ENCODE measurements around the gene MAJIN.
"Not testable (repeated sequence)": the region's sequence is repeated elsewhere in the genome, so short reads cannot be mapped to it uniquely, and the experiment has no call there.

MAJIN gene

GRCh38 chr11:64990222-64990923, 18.5 kb upstream of the MAJIN start:
- DNase-seq (ENCODE audit: low read depth): no peak

DNA sequence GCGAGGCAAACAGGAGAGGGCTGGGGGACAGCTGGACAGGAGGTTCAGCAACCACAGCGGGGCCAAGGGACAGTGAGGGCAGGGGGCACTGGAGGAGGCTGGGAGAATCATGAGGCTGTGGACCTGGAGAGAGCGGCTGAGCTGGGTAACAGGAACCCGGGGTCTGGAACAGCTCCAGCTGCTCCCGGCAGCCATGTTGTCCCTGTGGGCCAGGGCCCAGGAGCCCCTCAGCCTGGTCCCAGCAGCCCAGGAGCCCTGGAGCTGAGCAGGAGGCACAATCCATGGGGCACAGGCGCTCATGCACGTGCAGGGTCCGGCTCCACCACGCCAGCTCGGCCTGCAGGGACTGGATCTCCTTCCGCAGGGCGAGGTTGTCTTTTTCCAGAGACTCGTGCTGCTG, 17.5 kb upstream of the MAJIN start:
- DNase-seq (ENCODE audit: low read depth): no peak

DNA sequence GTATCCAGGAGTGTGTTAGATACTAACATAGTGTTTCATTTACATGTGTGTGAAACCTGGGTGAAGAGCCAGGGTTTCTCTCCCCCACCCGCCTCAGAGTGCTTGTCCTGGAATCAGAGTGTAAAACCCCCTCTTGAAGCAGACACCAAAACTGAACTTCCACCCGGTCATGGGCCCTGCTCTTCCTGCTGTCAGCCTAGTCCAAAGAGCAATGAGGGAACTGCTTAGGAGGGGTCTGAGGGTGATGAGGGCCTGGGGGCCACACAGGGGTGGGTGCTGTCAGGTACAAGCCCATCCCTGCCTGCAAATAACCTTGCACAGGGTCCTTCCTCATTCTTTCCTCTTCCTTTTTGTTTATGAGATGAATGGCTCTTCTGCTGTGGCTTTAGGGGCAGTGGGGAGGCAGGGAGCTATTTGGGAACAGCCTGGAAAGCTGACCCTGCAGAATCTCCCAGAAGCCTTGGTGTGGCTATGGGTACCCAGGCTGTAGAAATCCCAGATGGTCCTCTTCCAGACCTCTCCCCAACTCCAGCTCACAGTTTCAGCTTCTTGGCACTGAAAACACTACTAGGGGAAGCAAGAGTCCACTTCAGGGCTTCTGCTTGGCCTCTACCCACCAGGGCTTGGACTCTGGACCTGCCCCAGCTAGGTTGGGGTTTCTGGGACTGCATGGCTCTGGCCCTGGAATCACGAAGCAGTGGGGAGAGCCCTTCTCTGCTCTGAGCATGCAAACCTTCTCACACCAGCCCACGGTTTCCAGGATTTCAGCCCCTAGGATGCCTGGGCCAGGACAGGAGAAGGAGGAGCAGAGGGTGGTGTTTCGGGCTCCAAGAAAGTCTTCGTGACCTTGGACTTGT, 16.3 kb upstream of the MAJIN start:
- DNase-seq (ENCODE audit: low read depth): no peak

- not testable (repeated sequence) for DNase-seq (ENCODE audit: low read depth)
Observed at GRCh38 chr11:64983339-64983738, 11.4 kb upstream of the MAJIN start.

GRCh38 chr11:64976651-64977050, 4.7 kb upstream of the MAJIN start:
- DNase-seq (ENCODE audit: low read depth): no peak

DNA sequence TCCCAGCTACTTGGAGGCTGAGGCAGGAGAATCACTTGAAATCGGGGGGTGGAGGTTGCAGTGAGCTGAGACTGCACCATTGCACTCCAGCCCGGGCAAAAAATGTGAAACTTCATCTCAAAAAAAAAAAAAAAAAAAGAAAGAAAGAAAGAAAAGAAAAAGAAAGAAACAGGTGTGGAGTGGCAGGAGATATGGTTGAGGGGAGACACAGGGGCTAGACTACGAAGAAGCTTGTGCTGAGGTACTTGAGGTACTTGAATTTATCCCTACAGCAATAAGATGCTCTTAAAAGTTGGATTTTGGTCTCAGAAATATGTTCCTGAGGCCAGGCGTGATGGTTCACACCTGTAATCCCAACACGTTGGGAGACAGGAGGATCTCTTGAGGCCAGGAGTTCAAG, 2.2 kb upstream of the MAJIN start:
- DNase-seq (ENCODE audit: low read depth): no peak

GRCh38 chr11:64970731-64971151, 1.2 kb downstream of the MAJIN start:
- no peak for DNase-seq (ENCODE audit: low read depth)

DNA sequence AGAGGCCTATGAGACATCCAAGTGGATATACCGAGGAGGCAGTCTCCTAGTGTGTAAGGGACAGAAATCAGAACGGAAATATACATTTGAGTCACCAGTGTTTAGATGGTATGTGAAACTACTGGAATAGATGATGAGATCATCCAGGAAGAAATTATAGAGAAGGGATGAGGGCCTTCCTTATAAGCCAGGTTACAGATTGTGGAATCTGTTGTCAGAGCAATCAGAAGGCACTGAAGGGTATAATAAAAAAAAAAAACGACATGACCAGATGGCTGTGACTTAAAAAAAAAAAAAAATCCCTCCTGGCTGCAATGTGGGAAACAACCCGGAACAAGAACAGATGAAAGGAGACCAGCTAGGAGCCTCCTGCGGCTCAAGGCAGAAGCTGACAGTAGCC, 2.7 kb downstream of the MAJIN start:
- no peak for DNase-seq (ENCODE audit: low read depth)

DNA sequence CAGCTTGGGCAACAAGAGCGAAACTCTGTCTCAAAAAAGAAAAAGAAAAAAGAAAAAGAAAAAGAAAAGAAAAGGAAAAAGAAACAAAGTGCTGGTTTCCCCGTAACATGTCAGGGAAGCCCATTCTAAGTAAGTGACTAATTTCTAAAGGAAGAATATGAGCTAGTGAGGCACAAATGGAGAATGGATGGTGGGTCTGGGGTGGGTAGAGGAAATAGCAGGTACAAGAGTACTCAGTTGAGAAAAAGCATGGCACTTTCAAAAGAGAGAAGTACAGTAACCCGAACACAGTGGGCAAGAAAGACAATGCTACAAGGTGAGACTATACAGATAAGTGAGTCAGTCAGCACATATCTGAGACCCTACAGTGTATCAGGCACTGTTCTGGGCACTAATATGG, 4.5 kb downstream of the MAJIN start:
- no peak for DNase-seq (ENCODE audit: low read depth)

DNA sequence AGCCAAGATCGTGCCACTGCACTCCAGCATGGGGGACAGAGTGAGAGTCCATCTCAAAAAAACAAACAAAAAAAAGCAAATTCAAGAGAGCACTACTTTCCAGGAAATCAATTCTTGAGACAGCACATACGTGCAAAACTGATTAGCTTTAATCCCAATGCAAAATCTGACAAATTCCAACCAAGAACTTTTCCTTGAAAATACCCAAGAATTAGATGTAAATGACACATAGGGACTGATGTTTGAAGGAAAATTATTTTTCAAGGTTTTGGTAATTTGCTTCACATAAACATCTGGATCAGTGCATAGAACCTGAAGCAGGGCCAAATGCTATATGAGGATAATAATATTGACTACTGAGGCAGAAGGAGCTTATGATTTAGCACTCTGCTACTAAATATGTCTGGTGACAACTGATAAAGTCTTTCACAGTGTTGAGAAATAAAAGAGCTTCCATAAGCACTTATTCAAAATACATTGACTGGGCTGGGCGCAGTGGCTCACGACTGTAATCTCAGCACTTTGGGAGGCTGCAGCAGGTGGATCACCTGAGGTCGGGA, 8.8 kb downstream of the MAJIN start:
- DNase-seq (ENCODE audit: low read depth): no peak

- DNase-seq (ENCODE audit: low read depth): no peak
Observed at GRCh38 chr11:64960719-64961118, 11.2 kb downstream of the MAJIN start.

DNA sequence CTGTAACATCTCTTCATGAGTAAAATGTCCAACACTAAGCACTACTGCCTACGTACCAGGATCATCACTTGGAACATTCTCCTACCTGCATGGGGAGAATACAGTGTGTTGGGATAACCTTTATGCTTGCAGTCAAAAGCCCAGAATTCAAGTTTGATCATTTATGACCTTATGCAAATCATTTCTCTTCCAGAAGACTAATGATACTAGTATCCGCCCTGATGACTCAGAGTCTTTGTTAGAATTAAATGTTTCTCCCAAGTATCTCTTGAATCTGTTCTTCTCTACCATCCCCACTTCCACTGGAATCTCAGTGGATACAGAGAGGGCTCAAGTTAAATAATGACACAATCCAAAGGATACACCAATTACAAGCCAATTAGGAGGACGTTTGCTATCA, 12.4 kb downstream of the MAJIN start:
- DNase-seq (ENCODE audit: low read depth): no peak

DNA sequence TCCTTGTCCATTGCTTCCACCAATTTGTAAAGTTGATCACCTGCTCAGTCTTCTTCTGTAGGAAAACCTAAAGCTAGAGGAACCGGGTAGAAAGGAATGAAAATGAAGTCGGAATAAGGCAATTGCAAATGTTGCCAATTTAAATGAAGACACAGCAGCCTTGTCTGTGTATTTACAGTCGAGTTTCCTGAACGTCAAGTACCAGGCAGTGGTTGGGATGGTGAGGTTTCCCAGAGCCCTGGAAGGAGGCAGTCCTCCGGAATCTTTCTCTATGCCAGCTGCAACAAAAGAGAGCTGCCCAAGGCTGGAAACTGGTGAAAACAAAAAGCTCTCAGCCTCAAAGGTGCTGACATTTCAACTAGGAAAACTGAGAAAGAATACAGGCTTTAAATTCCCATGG, 17.7 kb downstream of the MAJIN start:
- DNase-seq (ENCODE audit: low read depth): no peak

DNA sequence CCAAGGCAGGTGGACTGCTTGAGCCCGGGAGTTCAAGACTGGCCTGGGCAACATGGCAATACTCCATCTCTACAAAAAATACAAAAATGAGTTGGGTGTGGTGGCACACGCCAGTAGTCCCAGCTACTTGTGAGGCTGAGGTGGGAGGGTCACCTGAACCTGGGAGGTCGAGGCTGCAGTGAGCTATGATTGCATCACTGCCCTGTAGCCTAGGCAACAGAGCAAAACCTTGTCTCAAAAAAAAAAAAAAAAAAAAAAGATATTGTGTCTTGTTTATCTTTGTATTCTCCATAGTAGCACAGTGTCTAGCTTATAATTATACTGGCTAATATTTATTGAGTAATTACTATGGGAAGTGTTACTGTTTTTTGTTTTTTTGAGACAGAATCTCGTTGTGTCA, 20.4 kb downstream of the MAJIN start:
- no peak for DNase-seq (ENCODE audit: low read depth)

DNA sequence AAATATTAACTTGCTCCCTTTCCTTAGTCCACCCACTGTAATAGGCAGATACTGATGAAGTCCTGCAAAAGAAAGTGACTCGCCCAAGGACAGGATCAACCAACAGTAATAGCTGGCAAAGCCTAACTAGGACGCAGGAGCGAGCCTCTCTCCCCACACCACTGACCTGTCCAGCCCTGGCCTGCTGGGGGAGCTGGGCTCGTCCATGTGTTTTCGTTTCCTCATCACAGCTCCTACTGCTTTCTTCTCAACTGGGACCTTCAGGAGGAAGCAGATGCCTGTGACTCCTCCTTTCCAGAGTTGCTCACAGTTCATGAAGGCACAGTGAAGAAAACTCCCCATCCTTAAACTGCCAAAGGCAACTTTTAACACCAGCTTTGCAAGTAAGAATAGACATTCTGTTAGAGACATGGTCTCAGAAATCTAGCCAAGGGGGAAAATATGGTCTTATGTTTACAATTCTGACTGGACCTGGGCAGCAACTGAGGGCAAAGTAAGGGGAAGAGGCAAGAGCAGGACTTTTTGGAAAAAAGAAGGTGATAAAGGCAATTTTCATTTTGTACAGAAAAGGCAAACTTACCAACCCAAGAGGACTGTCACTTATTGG, 24.6 kb downstream of the MAJIN start:
- no peak for DNase-seq (ENCODE audit: low read depth)

DNA sequence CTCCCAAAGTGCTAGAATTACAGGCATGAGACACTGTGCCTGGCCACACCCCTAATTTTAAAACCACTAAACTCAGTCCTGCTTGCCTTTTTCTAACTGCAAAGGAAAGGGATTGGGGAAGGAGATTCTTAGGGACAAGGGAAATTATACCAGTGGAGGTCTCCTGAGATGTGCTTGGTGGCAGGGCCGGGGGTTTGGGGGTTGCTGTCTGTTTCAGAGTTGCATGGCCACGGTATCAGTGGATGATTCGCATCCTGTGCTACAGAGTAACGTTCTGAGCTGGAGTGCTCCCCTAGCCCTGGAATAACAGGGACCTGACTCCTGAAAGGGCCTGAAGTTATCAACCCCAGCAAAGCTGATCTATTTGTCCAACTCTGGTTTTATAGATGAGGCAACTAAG, 35.4 kb downstream of the MAJIN start:
- DNase-seq (ENCODE audit: low read depth): no peak

GRCh38 chr11:64935359-64936081, 36.4 kb downstream of the MAJIN start, which contains the start of gene GPHA2:
GPHA2 (minus strand) TSS chr11:64935893; CDS start chr11:64935460, 433 bp downstream.
- DNase-seq (ENCODE audit: low read depth): no peak

DNA sequence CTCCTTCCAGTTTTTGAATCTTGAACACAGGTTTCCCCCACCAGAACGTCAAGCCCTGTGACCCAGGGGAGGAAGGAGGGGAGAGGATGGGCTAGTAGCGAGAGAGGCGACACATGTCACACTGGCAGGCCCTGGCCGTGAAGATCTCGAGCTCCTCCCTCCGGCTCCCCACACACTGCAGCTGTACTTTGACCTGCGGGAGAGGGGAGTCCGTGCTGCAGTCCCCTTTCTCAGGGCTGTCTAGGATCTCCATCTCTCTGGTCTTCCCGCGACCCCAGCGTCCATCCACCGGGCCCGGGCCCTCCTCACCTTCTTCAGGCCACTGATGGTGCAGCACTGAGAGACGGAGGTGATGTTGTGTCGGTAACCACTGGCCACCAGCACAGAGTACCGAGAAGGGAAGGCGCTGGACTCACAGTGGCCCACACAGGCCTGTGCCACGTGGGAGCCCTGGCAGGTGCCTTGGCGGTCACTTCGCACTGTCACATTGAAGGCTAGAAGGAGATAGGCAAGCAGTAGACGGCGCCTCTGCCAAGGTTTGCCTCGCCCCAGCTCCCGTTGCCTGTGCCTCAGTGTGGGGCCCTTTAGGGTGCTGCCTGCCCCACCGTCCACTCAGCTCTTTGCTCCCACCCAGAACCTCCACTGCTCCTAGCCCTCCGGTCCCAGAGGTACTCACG, 37.1 kb downstream of the MAJIN start:
- no peak for DNase-seq (ENCODE audit: low read depth)

- DNase-seq (ENCODE audit: low read depth): no peak
Observed at GRCh38 chr11:64933935-64934681, 37.8 kb downstream of the MAJIN start.

DNA sequence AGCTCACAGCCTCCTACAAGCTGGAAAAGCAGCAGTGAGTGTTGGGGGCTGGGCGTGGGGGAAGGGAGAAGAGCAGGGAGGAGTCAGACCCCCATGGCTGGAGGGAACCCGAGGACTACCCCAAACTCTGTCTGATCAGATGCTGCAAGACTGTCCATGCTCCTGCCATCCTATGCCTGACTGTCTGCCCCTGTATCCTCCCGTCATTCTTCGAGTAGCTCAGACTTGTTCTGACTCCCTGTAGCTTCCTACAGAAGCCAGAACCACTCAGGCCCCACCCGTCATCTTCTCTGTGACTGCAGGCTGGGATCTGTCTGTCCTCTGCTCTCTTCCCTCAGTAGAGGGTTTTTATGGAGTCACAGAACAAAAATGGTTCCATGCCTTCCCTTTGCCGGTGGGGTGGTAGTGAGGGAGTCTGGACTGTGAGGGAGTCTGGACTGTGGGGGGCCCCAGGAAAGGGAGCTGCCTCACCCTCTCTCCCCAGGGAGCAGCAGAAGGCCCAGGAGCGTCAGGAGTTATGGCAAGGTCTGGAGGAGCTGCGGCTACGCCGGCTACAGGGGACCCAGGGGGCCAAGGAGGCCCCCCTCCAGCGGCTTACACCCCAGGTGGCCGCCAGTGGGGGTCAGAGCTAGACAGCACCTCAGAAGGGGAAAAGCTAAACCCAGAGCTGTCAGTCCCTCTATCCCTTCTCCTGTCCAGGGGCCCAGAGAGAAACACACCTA, 38.5 kb downstream of the MAJIN start:
- DNase-seq (ENCODE audit: low read depth): no peak
